Testis (tissue), 3 donors: ENCODE measurements around the gene FBXL7. TPM values are rescaled to one million over a fixed set of nuclear protein-coding genes. Genes with fewer than 3 reads are reported as not detected.

ENCODE experiments used
- DNase-seq: peaks from one replicate; pipeline ENCODE4 v3.0.0-alpha.2; 2019
- H3K27ac ChIP-seq, 2 donors: fragments of 200-600 bp; sonication (generic); one replicate each; pipeline ENCODE4 v1.5.1; 2019
- H3K27me3 ChIP-seq: fragments of 200-600 bp; sonication (generic); one replicate; pipeline ENCODE4 v1.5.1; 2019
- H3K36me3 ChIP-seq: fragments of 200-600 bp; sonication (generic); one replicate; pipeline ENCODE4 v1.5.1; 2017; ENCODE audit warnings: low read depth; ENCODE audit errors: missing control alignments
- H3K4me1 ChIP-seq: fragments of 200-600 bp; sonication (generic); one replicate; pipeline ENCODE4 v1.5.1; 2019
- H3K4me3 ChIP-seq, 2 donors: fragments of 200-600 bp; sonication (generic); one replicate each; pipeline ENCODE4 v1.5.1; 2017 to 2019
- H3K9me3 ChIP-seq: fragments of 200-600 bp; sonication (generic); one replicate; pipeline ENCODE4 v1.5.1; 2017
- POLR2A ChIP-seq: fragments of 450-650 bp; IDR thresholded peaks from one replicate; pipeline ENCODE4 v1.6.1; 2017; ENCODE audit warnings: antibody characterized with exemption, mild to moderate bottlenecking, moderate library complexity
- WGBS, 2 donors: methylation state at CpG; one replicate each; pipeline ENCODE4 v1.1.5; 2018; 5-methylcytosine and 5-hydroxymethylcytosine counted together
- intact Hi-C: fragments of 100-400 bp; cut with DNase I; formaldehyde crosslinking; loops from one replicate; pipeline ENCODE4 v1.15.1; 2023; ENCODE audit warnings: low total_unique reads
- polyA plus RNA-seq: library from polyadenylated mRNA; stranded (reverse); fragments of 350-450 nt; fragmentation: Illumina TruSeq; extraction: RNeasy Lipid Tissue Mini Kit (QIAGEN cat#74804); gene quantifications from one replicate; pipeline ENCODE4 v1.2.3, GENCODE V29; 2014; ENCODE audit warnings: low read depth, low replicate concordance; ENCODE audit not compliant: insufficient read depth
- total RNA-seq, 2 donors: library from RNA; depleted of rRNA; stranded (reverse); fragments of >200 nt; gene quantifications; one replicate each; pipeline ENCODE4 v1.2.3, GENCODE V29; 2016
- TF ChIP-seq, protein P1 (sequence below), 3 experiments: fragments of 450-650 bp in 2 of 3; fragments of 200-600 bp in 1 of 3; sonication (generic) in 1 of 3; IDR thresholded peaks; one replicate each; pipeline ENCODE4 v1.5.1; 2016 to 2019; ENCODE audit warnings: antibody characterized with exemption in 3 of 3, mild to moderate bottlenecking in 2 of 3, moderate library complexity in 1 of 3

The FBXL7 gene
- total and polyA plus RNA-seq, 3 donors from 2014 or later: 9.8 to 17.3 (median 15.2) TPM

- Histone ChIP-seq H3K36me3 (no peaks in the 10 kb centered on the region), H3K27me3 (no peaks in the 10 kb centered on the region), H3K9me3 (no peaks in the 10 kb centered on the region), H3K27ac (peak overlapping the region; percentile 73 to 85), H3K4me3 (peak overlapping the region; percentile 76 to 82), H3K4me1 (peaks cover 17% of the 10 kb centered on the region)
- DNase-seq: peak; percentile 46
- WGBS, 2 donors: 0% methylated on average over 2 to 10 of the region's 61 CpGs
- intact Hi-C loops: no loop called here
- TF ChIP-seq, protein P1, sequence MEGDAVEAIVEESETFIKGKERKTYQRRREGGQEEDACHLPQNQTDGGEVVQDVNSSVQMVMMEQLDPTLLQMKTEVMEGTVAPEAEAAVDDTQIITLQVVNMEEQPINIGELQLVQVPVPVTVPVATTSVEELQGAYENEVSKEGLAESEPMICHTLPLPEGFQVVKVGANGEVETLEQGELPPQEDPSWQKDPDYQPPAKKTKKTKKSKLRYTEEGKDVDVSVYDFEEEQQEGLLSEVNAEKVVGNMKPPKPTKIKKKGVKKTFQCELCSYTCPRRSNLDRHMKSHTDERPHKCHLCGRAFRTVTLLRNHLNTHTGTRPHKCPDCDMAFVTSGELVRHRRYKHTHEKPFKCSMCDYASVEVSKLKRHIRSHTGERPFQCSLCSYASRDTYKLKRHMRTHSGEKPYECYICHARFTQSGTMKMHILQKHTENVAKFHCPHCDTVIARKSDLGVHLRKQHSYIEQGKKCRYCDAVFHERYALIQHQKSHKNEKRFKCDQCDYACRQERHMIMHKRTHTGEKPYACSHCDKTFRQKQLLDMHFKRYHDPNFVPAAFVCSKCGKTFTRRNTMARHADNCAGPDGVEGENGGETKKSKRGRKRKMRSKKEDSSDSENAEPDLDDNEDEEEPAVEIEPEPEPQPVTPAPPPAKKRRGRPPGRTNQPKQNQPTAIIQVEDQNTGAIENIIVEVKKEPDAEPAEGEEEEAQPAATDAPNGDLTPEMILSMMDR (IDR thresholded peaks at IDR 0.05): no peak
- TF ChIP-seq POLR2A: no peak
Measured at GRCh38 chr5:15500325-15501001, 483 bp downstream of the FBXL7 start.

DNA sequence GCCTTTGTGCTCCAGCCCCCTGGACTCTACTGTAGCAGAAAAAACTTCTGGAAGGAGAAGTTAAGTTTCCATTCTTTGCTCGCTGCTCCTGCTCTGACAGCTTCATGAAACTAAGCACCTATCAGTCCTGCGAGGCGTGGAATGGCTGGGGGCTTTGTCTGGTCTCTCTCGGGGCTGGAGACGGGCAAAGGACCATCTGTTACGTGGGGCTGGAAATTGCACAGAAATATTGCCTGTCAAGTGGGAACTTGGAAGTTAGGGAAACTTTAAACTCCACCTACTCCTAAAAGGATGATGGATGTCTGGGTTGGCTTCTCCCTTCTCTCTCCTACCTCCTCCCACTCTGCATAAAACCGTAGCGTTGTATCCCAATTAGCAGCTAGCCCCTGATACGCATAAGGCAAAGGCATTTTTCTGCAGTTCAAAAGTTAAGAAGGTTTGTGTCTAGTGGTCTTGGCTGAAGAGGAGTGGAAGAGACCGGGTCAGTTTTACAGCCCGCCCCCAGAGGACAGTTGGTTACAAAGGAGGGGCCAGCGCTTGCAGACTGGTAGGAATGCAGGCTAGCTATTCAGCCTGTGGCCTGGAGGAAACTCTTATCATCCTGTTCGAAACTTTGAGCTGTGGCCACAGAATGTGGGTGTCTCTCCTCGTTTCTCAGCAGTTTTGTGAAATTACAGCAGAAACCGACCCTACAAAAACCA lies 1.3 kb downstream of the FBXL7 start:
- 1% methylated on average over 14 to 15 of the region's 15 CpGs for WGBS, 2 donors
- H3K9me3 ChIP-seq: no peaks in the 10 kb centered on the region
- no peaks in the 10 kb centered on the region for H3K27me3 ChIP-seq
- DNase-seq: peak; percentile 73
- no peaks in the 10 kb centered on the region for H3K36me3 ChIP-seq
- intact Hi-C loops: no loop called here
- TF ChIP-seq, protein P1 (IDR thresholded peaks at IDR 0.05): peak in 1 of 3 experiments; percentile 12
- TF ChIP-seq POLR2A: no peak
- H3K4me3 ChIP-seq: peak overlapping the region; percentile 76 to 82
- peaks cover 17% of the 10 kb centered on the region for H3K4me1 ChIP-seq
- peak overlapping the region; percentile 73 to 85 for H3K27ac ChIP-seq

DNA sequence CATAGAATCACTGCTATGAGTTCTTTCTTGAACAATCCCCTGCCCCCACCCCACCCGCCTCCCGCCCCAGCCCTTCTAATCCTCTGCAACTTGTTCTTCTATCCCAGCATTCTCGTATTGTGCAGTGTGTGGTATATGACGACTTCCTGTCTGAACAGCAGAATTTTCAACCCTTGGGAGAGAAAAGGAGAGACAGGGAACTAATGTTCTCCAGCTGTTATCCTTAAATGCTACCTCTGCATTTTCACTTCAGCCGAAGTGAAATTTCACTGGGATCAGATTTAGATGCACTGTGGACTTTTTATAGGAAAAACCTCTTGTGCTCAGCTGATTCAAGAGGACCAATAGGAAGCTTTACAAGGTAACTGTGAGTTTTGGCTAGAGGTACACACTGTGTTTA lies 2.2 kb downstream of the FBXL7 start:
- WGBS, 2 donors: 3 to 6% methylated on average over 5 of the region's 5 CpGs
- Histone ChIP-seq H3K27ac (peak overlapping the region; percentile 73 to 85), H3K4me1 (peaks cover 17% of the 10 kb centered on the region), H3K27me3 (no peaks in the 10 kb centered on the region), H3K9me3 (no peaks in the 10 kb centered on the region), H3K4me3 (peak overlapping the region; percentile 76 to 82), H3K36me3 (no peaks in the 10 kb centered on the region)
- TF ChIP-seq POLR2A: no peak
- TF ChIP-seq, protein P1 (IDR thresholded peaks at IDR 0.05): no peak
- intact Hi-C loops: no loop called here
- no peak for DNase-seq

DNA sequence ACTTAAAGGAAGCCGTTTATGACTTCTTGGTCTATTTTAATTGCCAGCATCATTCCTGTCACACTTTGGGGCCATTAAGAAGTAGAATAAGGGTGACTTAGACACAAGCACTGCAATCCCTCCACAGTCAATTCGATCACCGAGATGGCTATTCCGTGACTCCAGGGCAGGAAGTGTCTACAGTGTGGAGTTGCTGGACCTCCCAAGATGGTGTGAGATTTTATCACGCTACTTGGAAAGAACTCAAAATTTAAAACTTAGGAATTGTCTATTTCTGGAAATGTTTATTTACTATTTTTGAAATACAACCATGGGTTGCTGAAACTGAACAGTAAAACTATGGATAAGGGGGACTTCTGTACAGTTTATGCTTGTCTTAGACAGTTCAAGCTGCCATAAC lies 6.2 kb downstream of the FBXL7 start:
- intact Hi-C loops: no loop called here
- 64 to 66% methylated on average over 5 of the region's 5 CpGs for WGBS, 2 donors
- TF ChIP-seq POLR2A: no peak
- TF ChIP-seq, protein P1 (IDR thresholded peaks at IDR 0.05): no peak

More for the DNA sequence above, 6.2 kb downstream of the FBXL7 start:
- Histone ChIP-seq H3K27me3 (no peaks in the 10 kb centered on the region), H3K4me1 (peaks cover 17% of the 10 kb centered on the region), H3K4me3 (no peak overlapping the region), H3K9me3 (no peaks in the 10 kb centered on the region), H3K27ac (no peak overlapping the region), H3K36me3 (no peaks in the 10 kb centered on the region)
- no peak for DNase-seq
